Smooth muscle cell (in vitro differentiated cells): ENCODE data around the gene PDE5A. TPM values are rescaled to one million over a fixed set of nuclear protein-coding genes. Genes with fewer than 3 reads are reported as not detected.

Experiments used
- DNase-seq: peaks from one replicate; lab custom pipeline; 2025; ENCODE audit not compliant: unreplicated experiment; lab: John Stamatoyannopoulos, UW
- H2AFZ ChIP-seq: fragments of 200-600 bp; sonication (generic); 2 replicates; pipeline ENCODE4 v1.6.0; 2016; ENCODE audit warnings: antibody characterized with exemption, low read depth, mild to moderate bottlenecking
- H3F3A ChIP-seq: fragments of 200-600 bp; sonication (generic); 2 replicates; pipeline ENCODE4 v1.6.0; 2017; ENCODE audit warnings: antibody characterized with exemption, low read depth
- H3K27ac ChIP-seq: fragments of 200-600 bp; sonication (generic); 2 replicates; pipeline ENCODE4 v1.5.1; 2016; ENCODE audit warnings: low read depth, mild to moderate bottlenecking
- H3K27me3 ChIP-seq: fragments of 200-600 bp; sonication (generic); 2 replicates; pipeline ENCODE4 v1.6.1; 2016; ENCODE audit warnings: low read depth, mild to moderate bottlenecking
- H3K36me3 ChIP-seq: fragments of 200-600 bp; sonication (generic); 2 replicates; pipeline ENCODE4 v1.5.1; 2016; ENCODE audit warnings: low read depth
- H3K4me1 ChIP-seq: fragments of 200-600 bp; sonication (generic); 2 replicates; pipeline ENCODE4 v1.5.1; 2016; ENCODE audit warnings: low read depth
- H3K4me2 ChIP-seq: fragments of 200-600 bp; sonication (generic); 2 replicates; pipeline ENCODE4 v1.6.0; 2016; ENCODE audit warnings: mild to moderate bottlenecking
- H3K4me3 ChIP-seq: fragments of 200-600 bp; sonication (generic); 2 replicates; pipeline ENCODE4 v1.5.1; 2016; ENCODE audit warnings: mild to moderate bottlenecking
- H3K79me2 ChIP-seq: fragments of 200-600 bp; sonication (generic); 2 replicates; pipeline ENCODE4 v1.6.0; 2016; ENCODE audit warnings: low read depth, mild to moderate bottlenecking
- H3K9ac ChIP-seq: fragments of 200-600 bp; sonication (generic); 2 replicates; pipeline ENCODE4 v1.6.0; 2016; ENCODE audit warnings: low read depth
- H3K9me3 ChIP-seq: fragments of 200-600 bp; sonication (generic); replicated peaks from 2 replicates; pipeline ENCODE4 v1.5.1; 2016; ENCODE audit warnings: low read depth
- H4K20me1 ChIP-seq: fragments of 200-600 bp; sonication (generic); 2 replicates; pipeline ENCODE4 v1.6.0; 2016; ENCODE audit warnings: low read depth
- WGBS: methylation state at CpG from one replicate; pipeline ENCODE4 v1.1.7; 2016; ENCODE audit warnings: low lambda C conversion rate; 5-methylcytosine and 5-hydroxymethylcytosine counted together
- polyA plus RNA-seq: library from polyadenylated mRNA; unstranded; fragments of >200 nt; fragmentation: Nextera tagmentation; extraction: Ambion mirVana; gene quantifications from 2 replicates; pipeline ENCODE4 v1.2.1, GENCODE V29; 2016
- total RNA-seq: library from RNA; depleted of rRNA; stranded (reverse); fragments of >200 nt; gene quantifications from 2 replicates; pipeline ENCODE4 v1.2.3, GENCODE V29; 2014
- TF ChIP-seq, protein P1 (sequence below): fragments of 200-600 bp; sonication (generic); IDR thresholded peaks from 2 replicates; pipeline ENCODE4 v1.5.1; 2017; ENCODE audit warnings: borderline replicate concordance, mild to moderate bottlenecking, antibody characterized with exemption; ENCODE audit not compliant: insufficient read depth, poor library complexity, severe bottlenecking

The PDE5A gene
- total and polyA plus RNA-seq, 2 experiments from 2014 or later, result 4.1 to 18.3 TPM

DNA sequence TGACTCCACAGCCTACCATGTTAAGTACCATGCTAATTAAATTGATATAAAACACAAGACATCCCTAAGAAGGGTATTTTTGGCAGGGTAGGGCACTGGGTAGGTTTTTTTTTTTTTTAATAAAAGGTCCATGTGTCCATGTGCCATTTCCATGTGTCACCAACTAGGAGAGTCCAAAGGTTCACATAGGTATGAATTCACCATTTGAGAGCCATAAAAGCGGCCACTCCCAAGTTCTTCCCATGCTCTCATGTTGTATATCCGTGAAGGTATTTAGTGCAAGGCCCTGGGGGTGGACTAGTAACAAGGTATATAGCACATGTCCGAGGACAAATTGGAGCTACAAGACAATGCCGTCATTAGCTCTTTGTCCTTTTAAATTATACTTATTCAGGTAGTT lies 107.3 kb downstream of the PDE5A start:
- no peak for DNase-seq
- no peak overlapping the region for H3K4me3 ChIP-seq
- TF ChIP-seq, protein P1, sequence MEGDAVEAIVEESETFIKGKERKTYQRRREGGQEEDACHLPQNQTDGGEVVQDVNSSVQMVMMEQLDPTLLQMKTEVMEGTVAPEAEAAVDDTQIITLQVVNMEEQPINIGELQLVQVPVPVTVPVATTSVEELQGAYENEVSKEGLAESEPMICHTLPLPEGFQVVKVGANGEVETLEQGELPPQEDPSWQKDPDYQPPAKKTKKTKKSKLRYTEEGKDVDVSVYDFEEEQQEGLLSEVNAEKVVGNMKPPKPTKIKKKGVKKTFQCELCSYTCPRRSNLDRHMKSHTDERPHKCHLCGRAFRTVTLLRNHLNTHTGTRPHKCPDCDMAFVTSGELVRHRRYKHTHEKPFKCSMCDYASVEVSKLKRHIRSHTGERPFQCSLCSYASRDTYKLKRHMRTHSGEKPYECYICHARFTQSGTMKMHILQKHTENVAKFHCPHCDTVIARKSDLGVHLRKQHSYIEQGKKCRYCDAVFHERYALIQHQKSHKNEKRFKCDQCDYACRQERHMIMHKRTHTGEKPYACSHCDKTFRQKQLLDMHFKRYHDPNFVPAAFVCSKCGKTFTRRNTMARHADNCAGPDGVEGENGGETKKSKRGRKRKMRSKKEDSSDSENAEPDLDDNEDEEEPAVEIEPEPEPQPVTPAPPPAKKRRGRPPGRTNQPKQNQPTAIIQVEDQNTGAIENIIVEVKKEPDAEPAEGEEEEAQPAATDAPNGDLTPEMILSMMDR, result no peak
- H3K79me2 ChIP-seq, result no peaks in the 10 kb centered on the region
- no peak overlapping the region for H3K27ac ChIP-seq
- no peaks in the 10 kb centered on the region for H3K27me3 ChIP-seq
- H3F3A ChIP-seq, result no peaks in the 10 kb centered on the region
- no peak overlapping the region for H2AFZ ChIP-seq
- WGBS, result 92% methylated on average over 4 of the region's 4 CpGs
- no peak overlapping the region for H3K4me2 ChIP-seq
- no peaks in the 10 kb centered on the region for H3K36me3 ChIP-seq
- peaks cover 33% of the 10 kb centered on the region for H3K4me1 ChIP-seq
- H4K20me1 ChIP-seq, result no peaks in the 10 kb centered on the region
- no peaks in the 10 kb centered on the region for H3K9me3 ChIP-seq
- H3K9ac ChIP-seq, result no peak overlapping the region

DNA sequence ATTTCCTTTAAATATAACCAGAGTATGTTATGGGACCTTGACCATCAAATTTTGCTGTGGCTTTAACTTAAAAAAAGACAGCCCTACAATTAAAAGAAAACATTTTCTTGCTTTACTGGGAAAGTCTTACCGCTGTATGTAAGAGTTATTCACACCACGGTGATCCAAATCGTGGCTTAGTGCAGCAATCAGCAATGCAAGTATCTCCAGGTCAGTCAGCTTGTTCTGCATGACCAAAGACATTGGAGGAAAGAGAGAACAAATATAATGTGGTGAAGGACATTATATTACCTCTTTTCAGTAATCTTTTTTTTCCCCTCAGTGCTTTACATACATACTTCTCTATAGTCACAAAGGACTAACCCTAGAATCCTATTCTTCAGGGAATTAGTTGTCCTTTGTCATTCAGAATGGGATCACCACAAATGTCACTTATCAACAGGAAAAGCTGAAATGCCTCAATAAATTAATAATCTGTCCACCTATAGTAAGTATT lies 109.6 kb downstream of the PDE5A start:
- Histone ChIP-seq H3K4me2 (no peak overlapping the region), H3K9me3 (no peaks in the 10 kb centered on the region), H3K27ac (peak overlapping the region; percentile 69), H3K4me1 (peaks cover 19% of the 10 kb centered on the region), H3K27me3 (no peaks in the 10 kb centered on the region), H3K36me3 (peaks cover 6% of the 10 kb centered on the region), H3K9ac (no peak overlapping the region), H3F3A (no peaks in the 10 kb centered on the region), H3K4me3 (no peak overlapping the region), H2AFZ (no peak overlapping the region), H3K79me2 (no peaks in the 10 kb centered on the region), H4K20me1 (no peaks in the 10 kb centered on the region)
- 83% methylated on average over 3 of the region's 3 CpGs for WGBS
- TF ChIP-seq, protein P1, result no peak
- DNase-seq, result no peak

DNA sequence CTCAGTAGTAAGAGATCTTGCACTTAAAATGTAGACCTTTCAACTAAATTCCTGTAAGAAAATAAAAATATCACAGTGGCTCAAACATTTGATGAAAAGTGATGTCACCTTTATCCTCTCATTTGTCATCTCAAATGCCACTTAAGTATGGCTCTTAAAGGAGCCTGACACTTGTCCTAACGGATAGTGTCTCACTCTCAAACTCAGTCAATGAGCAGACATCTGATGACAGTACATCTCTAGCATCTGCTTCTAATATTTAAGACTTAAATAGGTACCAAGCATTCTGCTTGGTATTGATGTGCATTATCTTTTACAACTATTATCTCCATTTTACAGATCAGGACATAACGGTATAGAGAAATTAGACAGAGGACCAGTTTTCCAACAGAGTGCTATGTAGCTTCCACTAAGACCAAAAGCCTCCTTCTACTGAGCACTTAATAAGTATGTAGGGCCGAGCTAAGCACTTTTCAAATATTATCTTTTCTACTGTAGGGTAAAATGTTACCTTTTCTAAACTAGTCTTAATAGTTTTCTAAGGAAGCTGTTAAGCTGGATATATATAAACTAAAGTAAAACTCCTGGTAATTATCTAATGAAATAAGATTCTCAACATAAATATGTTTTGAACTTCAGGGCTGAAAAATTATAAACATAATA lies 110.2 kb downstream of the PDE5A start:
- H3K4me2 ChIP-seq, result peak overlapping the region; percentile 6
- H2AFZ ChIP-seq, result no peak overlapping the region
- H3K9me3 ChIP-seq, result no peaks in the 10 kb centered on the region
- H4K20me1 ChIP-seq, result no peaks in the 10 kb centered on the region
- no peaks in the 10 kb centered on the region for H3F3A ChIP-seq
- H3K4me1 ChIP-seq, result peaks cover 19% of the 10 kb centered on the region
- H3K27me3 ChIP-seq, result no peaks in the 10 kb centered on the region
- TF ChIP-seq, protein P1, result no peak
- no peaks in the 10 kb centered on the region for H3K79me2 ChIP-seq
- no peak overlapping the region for H3K4me3 ChIP-seq
- peak overlapping the region; percentile 69 for H3K27ac ChIP-seq
- H3K36me3 ChIP-seq, result peaks cover 6% of the 10 kb centered on the region
- DNase-seq, result no peak
- H3K9ac ChIP-seq, result no peak overlapping the region
- WGBS, result 73% methylated on average over 3 of the region's 3 CpGs
